GM23248 (cell line): ENCODE measurements around the gene KAZN.

Source experiments
- EZH2 ChIP-seq: fragments of 200-600 bp; sonication (generic); IDR thresholded peaks from 2 replicates; pipeline ENCODE4 v1.6.1; 2018; ENCODE audit warnings: antibody characterized with exemption, mild to moderate bottlenecking; ENCODE audit not compliant: insufficient read depth, poor library complexity, severe bottlenecking
- EZH2phosphoT487 ChIP-seq: fragments of 200-600 bp; sonication (generic); IDR thresholded peaks from 2 replicates; pipeline ENCODE4 v1.6.1; 2018; ENCODE audit warnings: antibody characterized with exemption, moderate library complexity, mild to moderate bottlenecking, low read depth; ENCODE audit not compliant: insufficient read depth

- TF ChIP-seq EZH2 (no peak), EZH2phosphoT487 (no peak)
Measured at GRCh38 chr1:14853518-14853917, 255.0 kb downstream of the KAZN start.
